GM12892 (cell line): ENCODE measurements around the gene FAM76B. TPM values are rescaled to one million over a fixed set of nuclear protein-coding genes. Genes with fewer than 3 reads are reported as not detected.
"Not testable (repeated sequence)": the region's sequence is repeated elsewhere in the genome, so short reads cannot be mapped to it uniquely, and the experiment has no call there.

Source experiments
- DNase-seq: peaks from one replicate; pipeline ENCODE4 v3.0.0; 2011; ENCODE audit not compliant: insufficient read length
- FAIRE-seq: peaks from 2 replicates; lab custom pipeline; 2011; peaks lifted over from hg19 to GRCh38; lab: Jason Lieb, UNC
- POLR2A ChIP-seq: IDR thresholded peaks from 2 replicates; pipeline ENCODE4 v1.6.1; 2011; ENCODE audit warnings: low read depth, low read length, control low read depth
- POLR2AphosphoS5 ChIP-seq: IDR thresholded peaks from 2 replicates; pipeline ENCODE4 v1.6.1; 2011; ENCODE audit warnings: low read depth, low read length, control low read depth
- TAF1 ChIP-seq: IDR thresholded peaks from 2 replicates; pipeline ENCODE4 v1.6.1; 2011; ENCODE audit warnings: low read depth, mild to moderate bottlenecking, control low read depth, low read length, borderline replicate concordance
- polyA plus RNA-seq: library from polyadenylated mRNA; unstranded; fragments of >200 nt; gene quantifications from one replicate; pipeline ENCODE4 v1.2.1, GENCODE V29; 2012; ENCODE audit warnings: missing spikeins, inconsistent platforms; ENCODE audit not compliant: missing spikeins

Gene FAM76B
- 28.4 TPM for polyA plus RNA-seq

- peak; percentile 57; the same call in 1 of the 2 replicates for TF ChIP-seq TAF1
- TF ChIP-seq POLR2A, result peak; percentile 75
- TF ChIP-seq POLR2AphosphoS5, result peak; percentile 77; the same call in 1 of the 2 replicates
- DNase-seq, result peak; percentile 72
- peak; percentile 100 for FAIRE-seq
These were observed at the start of gene FAM76B for GRCh38 chr11:95789506-95790122. Gene FAM76B (minus strand): TSS chr11:95789782. CDS start chr11:95789478, 304 bp downstream.

- no peak for TF ChIP-seq TAF1
- no peak for TF ChIP-seq POLR2AphosphoS5
- no peak for TF ChIP-seq POLR2A
- peak; percentile 90 for FAIRE-seq
- DNase-seq, result no peak
These were observed 46.3 kb upstream of the FAM76B start for GRCh38 chr11:95835768-95836488.

- FAIRE-seq (no peak), DNase-seq (no peak)
These were observed 45.8 kb upstream of the FAM76B start for GRCh38 chr11:95835351-95835750.

GRCh38 chr11:95833378-95833777, 43.8 kb upstream of the FAM76B start:
- no peak for FAIRE-seq

More at GRCh38 chr11:95835351-95835750, 45.8 kb upstream of the FAM76B start:
- no peak for TF ChIP-seq POLR2AphosphoS5
- TF ChIP-seq POLR2A, result no peak
- no peak for TF ChIP-seq TAF1

GRCh38 chr11:95832763-95833162, 43.2 kb upstream of the FAM76B start:
- no peak for DNase-seq
- no peak for TF ChIP-seq TAF1
- FAIRE-seq, result no peak

More at GRCh38 chr11:95833378-95833777, 43.8 kb upstream of the FAM76B start:
- TF ChIP-seq POLR2AphosphoS5, result no peak
- no peak for TF ChIP-seq POLR2A
- no peak for DNase-seq

- FAIRE-seq (no peak), DNase-seq (no peak)
- TF ChIP-seq POLR2A, result no peak
- TF ChIP-seq POLR2AphosphoS5, result no peak
- no peak for TF ChIP-seq TAF1
These were observed 41.8 kb upstream of the FAM76B start for GRCh38 chr11:95831198-95831883.

GRCh38 chr11:95829580-95830259, 40.1 kb upstream of the FAM76B start:
- DNase-seq (no peak), FAIRE-seq (peak; percentile 48)
- TF ChIP-seq POLR2A (no peak), POLR2AphosphoS5 (no peak)

GRCh38 chr11:95827696-95828095, 38.1 kb upstream of the FAM76B start:
- TF ChIP-seq TAF1 (no peak), POLR2AphosphoS5 (no peak), POLR2A (no peak)
- DNase-seq (no peak), FAIRE-seq (peak; percentile 48)

GRCh38 chr11:95821640-95822039, 32.1 kb upstream of the FAM76B start:
- no peak for FAIRE-seq
- TF ChIP-seq POLR2AphosphoS5, result no peak
- TF ChIP-seq TAF1, result no peak
- no peak for TF ChIP-seq POLR2A
- no peak for DNase-seq

- DNase-seq (no peak), FAIRE-seq (peak; percentile 51)
- no peak for TF ChIP-seq TAF1
- TF ChIP-seq POLR2AphosphoS5, result no peak
- no peak for TF ChIP-seq POLR2A
These were observed 26.5 kb upstream of the FAM76B start for GRCh38 chr11:95816037-95816436.

GRCh38 chr11:95811052-95811451, 21.5 kb upstream of the FAM76B start:
- not testable (repeated sequence) for FAIRE-seq

GRCh38 chr11:95806464-95806863, 16.9 kb upstream of the FAM76B start:
- FAIRE-seq, DNase-seq: not testable (repeated sequence)

More at GRCh38 chr11:95811052-95811451, 21.5 kb upstream of the FAM76B start:
- not testable (repeated sequence) for DNase-seq
